ENCODE measurements around the gene DENND1B. TPM values are rescaled to one million over a fixed set of nuclear protein-coding genes. Genes with fewer than 3 reads are reported as not detected.
"Not testable (repeated sequence)": the region's sequence is repeated elsewhere in the genome, so short reads cannot be mapped to it uniquely, and the experiment has no call there.

DENND1B gene
- total RNA-seq, 2 donors from 2014 or later: 17.1 to 22.5 TPM

DNA sequence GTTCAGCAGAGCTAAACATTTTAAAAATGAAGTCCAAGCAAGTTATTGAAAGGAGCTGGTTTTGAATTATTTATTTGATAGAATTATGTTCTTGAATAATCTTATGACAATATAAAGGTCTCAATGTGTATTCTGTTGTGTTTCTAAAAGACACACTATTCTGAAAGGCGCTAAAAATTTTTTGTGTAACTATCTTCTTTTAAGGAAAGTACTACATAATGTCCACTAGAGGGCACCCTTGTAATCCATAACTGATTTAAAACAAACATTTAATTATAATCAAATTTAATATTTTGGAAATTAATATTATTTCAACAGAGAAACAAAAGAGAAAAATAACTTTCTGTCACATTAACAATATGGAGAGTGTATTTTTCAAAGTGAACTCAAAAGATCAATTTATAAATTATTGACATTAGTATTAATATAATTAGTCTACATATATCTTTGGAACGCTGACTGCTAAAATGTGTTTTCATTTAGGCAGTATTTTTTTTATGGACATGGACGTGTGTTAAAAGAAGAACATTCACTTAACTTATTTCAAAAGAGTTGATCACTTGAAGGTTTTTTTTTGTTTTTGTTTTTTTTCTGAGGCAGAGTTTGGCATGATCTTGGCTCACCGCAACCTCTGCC, 248.4 kb downstream of the DENND1B start:
- intact Hi-C loops (cut with DNase I): loop anchor here (5.0 to 10.0 kb wide), 2 partner anchors 340 to 398 kb away; no protein-coding TSS in a partner anchor
- DNase-seq: no peak
- no peak for ATAC-seq

GRCh38 chr1:197521118-197521739, 254.1 kb downstream of the DENND1B start:
- no peak for ATAC-seq
- intact Hi-C loops (cut with DNase I): loop anchor here (10.0 kb wide), 1 partner anchor 404 kb away; no protein-coding TSS in a partner anchor
- no peak for DNase-seq

DNA sequence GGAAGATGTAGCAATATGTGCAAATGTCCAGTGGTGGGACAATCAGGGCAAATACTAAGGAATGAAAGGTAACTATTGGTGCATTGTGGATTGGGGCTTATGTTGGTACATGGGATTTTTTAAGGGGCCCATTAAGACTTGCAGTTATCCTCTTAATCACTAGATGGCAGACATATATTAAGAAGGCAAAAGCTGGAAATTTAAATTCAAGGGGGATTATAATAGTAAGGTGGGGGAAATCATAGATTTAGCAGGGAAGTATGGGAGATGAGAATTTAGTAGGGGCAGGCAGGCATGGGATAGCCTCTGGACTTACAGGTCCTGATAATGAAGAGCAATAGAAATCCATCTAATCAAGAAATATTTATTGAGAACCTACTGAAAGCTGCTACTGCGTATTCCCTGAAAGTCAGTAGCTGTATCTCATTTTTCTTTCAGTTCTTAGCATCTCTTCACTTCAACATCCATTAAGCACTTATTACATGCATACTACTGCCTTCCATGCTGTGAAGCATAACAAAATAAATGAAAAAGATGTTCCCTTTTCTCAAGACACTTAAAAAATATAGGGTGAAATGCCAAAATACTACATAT, 255.4 kb downstream of the DENND1B start:
- no peak for DNase-seq
- ATAC-seq: no peak
- intact Hi-C loops (cut with DNase I): loop anchor here (10.0 kb wide), 1 partner anchor 405 kb away; no protein-coding TSS in a partner anchor

GRCh38 chr1:197515421-197515820, 259.9 kb downstream of the DENND1B start:
- DNase-seq (no peak), ATAC-seq (no peak)
- intact Hi-C loops (cut with DNase I): no loop called here

GRCh38 chr1:197510691-197511378, 264.4 kb downstream of the DENND1B start:
- no peak for DNase-seq
- intact Hi-C loops (cut with DNase I): no loop called here
- ATAC-seq: no peak

DNA sequence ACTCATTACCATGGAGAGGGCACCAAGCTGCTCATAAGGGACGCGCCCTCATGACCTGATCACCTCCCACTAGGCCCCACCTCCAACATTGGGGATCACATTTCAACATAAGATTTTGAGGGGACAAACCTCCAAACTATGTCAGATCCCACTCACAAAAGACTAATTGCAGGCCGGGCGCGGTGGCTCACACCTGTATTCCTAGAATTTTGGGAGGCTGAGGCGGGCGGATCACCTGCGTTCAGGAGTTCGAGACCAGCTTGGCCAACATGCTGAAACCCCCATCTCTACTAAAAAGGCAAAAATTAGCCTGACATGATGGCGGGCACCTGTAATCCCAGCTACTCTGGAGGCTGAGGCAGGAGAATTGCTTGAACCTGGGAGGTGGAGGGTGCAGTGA, 278.6 kb downstream of the DENND1B start:
- intact Hi-C loops (cut with DNase I): no loop called here
- ATAC-seq: no peak
- no peak for DNase-seq

DNA sequence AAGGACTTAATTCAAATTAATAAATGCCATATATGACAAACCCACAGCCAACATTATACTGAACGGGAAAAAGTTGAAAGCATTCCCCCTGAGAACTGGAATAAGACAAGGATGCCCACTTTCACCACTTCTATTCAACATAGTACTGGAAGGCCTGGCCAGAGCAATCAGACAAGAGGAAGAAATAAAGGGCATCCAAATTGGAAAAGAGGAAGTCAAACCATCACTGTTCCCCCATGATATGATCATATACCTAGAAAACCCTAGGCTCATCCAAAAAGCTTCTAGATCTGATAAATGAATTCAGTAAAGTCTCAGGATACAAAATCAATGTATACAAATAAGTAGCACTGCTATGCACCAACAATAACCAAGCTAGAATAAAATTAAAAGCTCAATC, 283.8 kb downstream of the DENND1B start:
- DNase-seq; intact Hi-C loops (cut with DNase I); ATAC-seq: not testable (repeated sequence)

DNA sequence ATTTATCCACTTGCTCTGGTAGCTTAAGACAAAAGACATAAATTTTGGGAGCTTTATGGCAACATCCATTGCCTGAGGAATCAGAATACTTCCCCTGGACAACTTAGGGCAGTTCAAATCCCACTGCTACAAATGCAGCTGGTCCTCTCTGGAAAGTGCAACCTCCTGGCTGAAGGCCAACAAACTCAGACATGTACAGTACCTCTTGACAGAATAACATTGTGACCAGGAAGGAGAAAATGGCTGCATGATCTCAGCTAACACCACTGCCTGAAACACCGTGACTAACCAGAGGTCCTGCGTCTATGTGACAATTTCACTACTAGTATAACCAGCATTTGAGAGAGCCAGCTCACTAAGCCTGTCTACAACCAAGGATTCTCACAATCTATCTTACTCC, 288.3 kb downstream of the DENND1B start:
- DNase-seq: peak; percentile 44
- intact Hi-C loops (cut with DNase I): no loop called here
- ATAC-seq: peak; percentile 61 to 70

- intact Hi-C loops (cut with DNase I): no loop called here
- DNase-seq (no peak), ATAC-seq (no peak)
Measured at GRCh38 chr1:197485790-197486189, 289.5 kb downstream of the DENND1B start.

GRCh38 chr1:197481101-197481500, 294.2 kb downstream of the DENND1B start:
- no peak for DNase-seq
- ATAC-seq: peak in 1 of 2 donors; percentile 17
- intact Hi-C loops (cut with DNase I): no loop called here

- DNase-seq (no peak), ATAC-seq (no peak)
- intact Hi-C loops (cut with DNase I): no loop called here
Measured at GRCh38 chr1:197480446-197480845, 294.8 kb downstream of the DENND1B start.

DNA sequence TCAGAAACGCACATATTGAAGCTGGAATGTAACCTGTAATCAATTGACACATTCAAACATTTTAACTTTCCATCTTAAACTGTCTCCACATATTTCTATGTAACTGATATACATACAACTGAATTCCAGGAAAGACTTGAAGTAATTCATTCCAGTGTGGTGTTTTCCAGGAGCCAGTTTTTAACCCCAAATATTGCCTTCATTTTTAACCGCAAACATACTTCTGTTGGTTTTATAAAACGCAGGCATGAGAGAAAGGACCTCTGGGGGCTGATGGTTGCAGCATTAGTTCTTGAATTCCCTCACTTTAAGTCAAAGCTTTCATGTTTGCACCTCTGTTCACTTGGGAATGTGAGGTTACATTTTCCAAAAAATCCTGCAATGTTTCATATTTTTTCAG, 303.1 kb downstream of the DENND1B start:
- intact Hi-C loops (cut with DNase I): no loop called here
- ATAC-seq (no peak), DNase-seq (no peak)

GRCh38 chr1:197471248-197471985, 303.9 kb downstream of the DENND1B start:
- DNase-seq: no peak
- ATAC-seq: peak in 1 of 2 donors; percentile 71
- intact Hi-C loops (cut with DNase I): no loop called here

DNA sequence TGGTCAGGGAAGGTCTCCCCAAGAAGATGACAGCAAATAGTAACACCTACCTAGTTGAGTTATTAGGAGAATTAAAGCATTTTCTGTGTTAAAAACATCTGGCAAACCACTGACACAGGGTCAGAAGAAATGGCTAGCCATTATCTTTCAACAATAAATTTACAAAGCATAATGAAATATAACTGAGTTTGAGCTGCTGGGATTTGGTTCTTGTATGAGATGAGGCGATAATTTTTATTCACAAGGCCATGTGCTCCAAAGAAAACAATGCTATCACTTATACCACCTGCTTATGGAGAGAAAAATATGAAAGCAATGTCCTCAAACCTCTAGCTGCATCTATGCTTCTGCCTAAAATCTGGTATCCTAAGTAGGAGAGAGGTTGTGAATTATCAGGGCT, 304.9 kb downstream of the DENND1B start:
- intact Hi-C loops (cut with DNase I): no loop called here

DNA sequence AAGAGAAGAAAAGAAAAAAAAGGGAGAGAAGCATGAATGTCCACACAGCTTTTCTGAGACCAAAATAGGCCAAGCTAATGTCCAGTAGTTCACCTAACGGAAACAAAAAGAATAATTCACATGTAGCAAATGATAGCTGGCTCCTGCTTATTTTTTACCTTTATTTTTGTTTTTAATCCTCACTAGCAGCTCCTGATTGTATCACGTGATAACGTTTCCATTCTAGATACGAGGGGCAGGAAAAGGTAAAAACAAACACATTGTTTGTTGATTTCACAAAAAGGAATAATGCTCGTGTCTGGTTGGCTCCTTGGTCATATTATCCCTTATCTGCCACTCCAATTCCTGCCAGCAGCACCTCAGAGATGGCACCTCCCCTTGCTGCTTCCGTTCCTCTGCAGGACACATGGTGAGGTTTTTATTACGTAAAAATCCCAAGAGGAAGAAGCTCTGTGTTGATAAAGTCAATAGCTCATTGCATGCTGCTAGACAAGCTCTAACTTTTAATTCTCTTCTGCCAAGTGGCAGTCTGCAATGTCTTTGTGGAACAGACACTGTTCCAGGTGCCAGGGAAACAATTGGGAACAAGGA, 305.6 kb downstream of the DENND1B start:
- intact Hi-C loops (cut with DNase I): no loop called here
- ATAC-seq (no peak), DNase-seq (no peak)

More for the DNA sequence above, 304.9 kb downstream of the DENND1B start:
- DNase-seq: no peak
- no peak for ATAC-seq

DNA sequence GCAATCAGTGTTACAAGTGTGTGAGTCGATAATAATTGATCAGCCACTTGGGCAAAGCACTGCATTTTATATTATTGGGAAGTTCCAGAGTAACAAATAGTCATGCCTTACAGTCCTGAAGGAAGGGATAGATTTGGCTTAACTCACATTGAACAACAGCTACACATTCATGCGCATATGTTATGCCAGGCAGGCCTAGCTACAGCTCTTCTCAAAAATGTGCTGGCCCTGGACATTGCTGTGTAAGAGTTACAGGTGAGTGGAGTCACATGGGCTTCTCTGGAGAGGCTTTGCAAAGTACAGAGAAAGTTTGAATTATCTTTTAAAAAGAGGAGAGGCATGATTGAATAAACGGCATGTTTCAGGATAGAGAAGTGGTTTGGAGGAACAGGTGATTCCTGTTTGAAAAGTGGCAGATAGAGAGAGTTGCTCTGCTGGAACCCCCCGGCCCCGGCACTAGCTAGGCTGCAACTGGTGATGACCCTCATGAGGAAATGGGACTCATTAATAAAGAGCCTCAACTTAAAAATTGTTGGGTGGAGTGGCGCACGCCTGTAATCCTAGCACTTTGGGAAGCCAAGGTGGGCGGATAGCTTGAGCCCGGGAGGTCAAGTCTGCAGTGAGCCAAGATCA, 306.6 kb downstream of the DENND1B start:
- ATAC-seq (no peak), DNase-seq (no peak)
- intact Hi-C loops (cut with DNase I): no loop called here

- intact Hi-C loops (cut with DNase I): no loop called here
- DNase-seq (no peak), ATAC-seq (no peak)
Measured at GRCh38 chr1:197467881-197468280, 307.4 kb downstream of the DENND1B start.

- no peak for ATAC-seq
- DNase-seq: no peak
- intact Hi-C loops (cut with DNase I): no loop called here
Measured at GRCh38 chr1:197466813-197467212, 308.5 kb downstream of the DENND1B start.

Data from left cardiac atrium (tissue), 4 donors.